GM20000 (cell line): ENCODE results near the gene MT1F.

ENCODE experiments used
- DNase-seq: peaks from one replicate; pipeline ENCODE4 v3.0.0; 2012; ENCODE audit warnings: low spot score
- CTCF ChIP-seq: IDR thresholded peaks from 2 replicates; pipeline ENCODE4 v1.5.1; 2012; ENCODE audit warnings: mild to moderate bottlenecking, control low read depth; ENCODE audit errors: extremely low read depth, missing control alignments

MT1F gene

GRCh38 chr16:56633535-56633934 is 24.2 kb upstream of the MT1F start:
- no peak for TF ChIP-seq CTCF
- DNase-seq, result no peak

GRCh38 chr16:56634715-56635440 is 22.9 kb upstream of the MT1F start:
- no peak for TF ChIP-seq CTCF
- no peak for DNase-seq

- no peak for DNase-seq
Measured at GRCh38 chr16:56635441-56635967, 22.3 kb upstream of the MT1F start.

GRCh38 chr16:56636616-56637413 is 20.9 kb upstream of the MT1F start:
- TF ChIP-seq CTCF, result no peak
- DNase-seq, result no peak

More at GRCh38 chr16:56635441-56635967, 22.3 kb upstream of the MT1F start:
- no peak for TF ChIP-seq CTCF

GRCh38 chr16:56637814-56638750 is 19.7 kb upstream of the MT1F start, which contains the start of gene MT1A:
TSS of gene MT1A (plus strand) at chr16:56638666. CDS start at chr16:56638739, 73 bp downstream.
- TF ChIP-seq CTCF, result no peak
- no peak for DNase-seq

- TF ChIP-seq CTCF, result no peak
Measured at GRCh38 chr16:56639045-56639444, 18.7 kb upstream of the MT1F start.

More at GRCh38 chr16:56639045-56639444, 18.7 kb upstream of the MT1F start:
- no peak for DNase-seq
